IMR-90 (cell line): ENCODE results near the gene COG4. TPM values are rescaled to one million over a fixed set of nuclear protein-coding genes. Genes with fewer than 3 reads are reported as not detected.

Experiments
- ATAC-seq: fragments of 200-7000 bp; cut with Tn5 transposase; 2 replicates; pipeline ENCODE4 v1.9.1; 2020; ENCODE audit warnings: low read depth, mild to moderate bottlenecking, moderate library complexity
- BruUV-seq: library from RNA; stranded (reverse); fragments of 400-500 nt; replicated peaks from 2 replicates; lab custom pipeline; 2021; lab: Mats Ljungman, UMichigan
- CTCF ChIA-PET: fragments of 300-600 bp; formaldehyde crosslinking; extraction: SDS; loops from one replicate; lab custom pipeline; 2021; ENCODE audit warnings: antibody characterized with exemption; lab: Yijun Ruan, JAX
- POLR2A ChIA-PET: fragments of 300-600 bp; sonication (Branson Sonifier 250); formaldehyde crosslinking; loops from one replicate; lab custom pipeline; 2022; ENCODE audit warnings: antibody characterized with exemption; ENCODE audit not compliant: unreplicated experiment; lab: Charles Lee
- DNase-seq: peaks from one replicate; pipeline ENCODE4 v3.0.0; 2013
- H2AFZ ChIP-seq: replicated peaks from 2 replicates; pipeline ENCODE3; 2013; ENCODE audit warnings: low read length, mild to moderate bottlenecking; ENCODE audit not compliant: poor library complexity
- H2AK5ac ChIP-seq: 2 replicates; pipeline ENCODE4 v1.6.1; 2013; ENCODE audit warnings: low read depth, low read length, inconsistent platforms
- H2AK9ac ChIP-seq: replicated peaks from 2 replicates; pipeline ENCODE3; 2013; ENCODE audit warnings: mild to moderate bottlenecking, low read depth, low read length, moderate library complexity; ENCODE audit not compliant: poor library complexity
- H2BK120ac ChIP-seq: 2 replicates; pipeline ENCODE4 v1.6.1; 2013; ENCODE audit warnings: low read depth, low read length, inconsistent platforms
- H2BK15ac ChIP-seq: 3 replicates; pipeline ENCODE4 v1.6.1; 2013; ENCODE audit warnings: low read depth, low read length, inconsistent platforms
- H2BK20ac ChIP-seq: 2 replicates; pipeline ENCODE4 v1.6.1; 2013; ENCODE audit warnings: low read depth, mild to moderate bottlenecking, inconsistent platforms, low read length, moderate library complexity
- H2BK5ac ChIP-seq: 2 replicates; pipeline ENCODE4 v1.6.1; 2013; ENCODE audit warnings: mild to moderate bottlenecking, low read depth, low read length, inconsistent platforms; ENCODE audit not compliant: poor library complexity, severe bottlenecking
- H3K14ac ChIP-seq: replicated peaks from 2 replicates; pipeline ENCODE4 v1.6.1; 2013; ENCODE audit warnings: low read depth, low read length, inconsistent platforms
- H3K18ac ChIP-seq: 2 replicates; pipeline ENCODE4 v1.6.1; 2013; ENCODE audit warnings: low read depth, low read length, control low read depth
- H3K23ac ChIP-seq: 2 replicates; pipeline ENCODE4 v1.6.1; 2013; ENCODE audit warnings: low read depth, low read length, inconsistent platforms
- H3K27ac ChIP-seq: 2 replicates; pipeline ENCODE4 v1.5.1; 2013; ENCODE audit warnings: mild to moderate bottlenecking, control low read depth, low read length; ENCODE audit not compliant: insufficient read depth
- H3K27me3 ChIP-seq: 2 replicates; pipeline ENCODE4 v1.6.1; 2013; ENCODE audit warnings: low read length; ENCODE audit not compliant: control insufficient read depth, insufficient read depth
- H3K36me3 ChIP-seq: 2 replicates; pipeline ENCODE4 v1.6.1; 2013; ENCODE audit warnings: low read length, mixed read lengths; ENCODE audit not compliant: control insufficient read depth, insufficient read depth
- H3K4ac ChIP-seq: 2 replicates; pipeline ENCODE4 v1.6.1; 2013; ENCODE audit warnings: low read depth, low read length, inconsistent platforms
- H3K4me1 ChIP-seq: 2 replicates; pipeline ENCODE4 v1.6.1; 2013; ENCODE audit warnings: low read length, mixed read lengths; ENCODE audit not compliant: control insufficient read depth, insufficient read depth
- H3K4me2 ChIP-seq: 2 replicates; pipeline ENCODE4 v1.6.1; 2013; ENCODE audit warnings: low read depth, mild to moderate bottlenecking, control low read depth, low read length, moderate library complexity
- H3K4me3 ChIP-seq: 2 replicates; pipeline ENCODE4 v1.5.1; 2013; ENCODE audit warnings: low read depth, mild to moderate bottlenecking, control low read depth, low read length, moderate library complexity; ENCODE audit not compliant: insufficient read depth
- H3K56ac ChIP-seq: 2 replicates; pipeline ENCODE4 v1.6.1; 2013; ENCODE audit warnings: low read length, inconsistent platforms; ENCODE audit not compliant: insufficient read depth; ENCODE audit errors: extremely low read depth
- H3K79me1 ChIP-seq, 2 experiments: 2 replicates each; pipeline ENCODE4 v1.6.1; 2013; ENCODE audit warnings: low read length in 2 of 2, inconsistent platforms in 1 of 2, low read depth in 1 of 2
- H3K9ac ChIP-seq: 2 replicates; pipeline ENCODE4 v1.6.1; 2013; ENCODE audit warnings: low read depth, low read length, control low read depth
- H3K9me1 ChIP-seq: 2 replicates; pipeline ENCODE4 v1.6.1; 2013; ENCODE audit warnings: low read length, inconsistent platforms; ENCODE audit not compliant: insufficient read depth
- H3K9me3 ChIP-seq: 2 replicates; pipeline ENCODE4 v1.6.1; 2013; ENCODE audit warnings: low read length; ENCODE audit not compliant: control insufficient read depth, insufficient read depth
- H4K20me1 ChIP-seq: 2 replicates; pipeline ENCODE4 v1.6.1; 2013; ENCODE audit warnings: low read length, inconsistent platforms; ENCODE audit not compliant: insufficient read depth
- H4K5ac ChIP-seq: 2 replicates; pipeline ENCODE4 v1.6.1; 2013; ENCODE audit warnings: mild to moderate bottlenecking, low read depth, low read length, control low read depth
- H4K8ac ChIP-seq, 2 experiments: 2 replicates each; pipeline ENCODE4 v1.6.1; 2013; ENCODE audit warnings: low read depth in 2 of 2, low read length in 2 of 2, control low read depth in 1 of 2, inconsistent platforms in 1 of 2
- H4K91ac ChIP-seq: 2 replicates; pipeline ENCODE4 v1.6.1; 2013; ENCODE audit warnings: low read depth, low read length, inconsistent platforms; ENCODE audit not compliant: insufficient read depth
- CEBPB ChIP-seq: IDR thresholded peaks from 2 replicates; pipeline ENCODE4 v1.6.1; 2012; ENCODE audit warnings: low read depth, low read length, improper control_type of control experiment
- CTCF ChIP-seq: conservative IDR thresholded peaks from 2 replicates; pipeline ENCODE4 v1.5.1; 2012; ENCODE audit warnings: mild to moderate bottlenecking, low read depth, low read length, improper control_type of control experiment
- ELK1 ChIP-seq: fragments of 150-350 bp; IDR thresholded peaks from 2 replicates; pipeline ENCODE4 v1.6.1; 2016; ENCODE audit warnings: low read depth, mild to moderate bottlenecking, low read length, moderate library complexity, borderline replicate concordance
- MAFK ChIP-seq: IDR thresholded peaks from 2 replicates; pipeline ENCODE4 v1.6.1; 2012; ENCODE audit warnings: low read depth, low read length, improper control_type of control experiment
- MXI1 ChIP-seq: IDR thresholded peaks from 2 replicates; pipeline ENCODE4 v1.6.1; 2012; ENCODE audit warnings: low read depth, mild to moderate bottlenecking, low read length, moderate library complexity, borderline replicate concordance
- USF2 ChIP-seq: fragments of 150-350 bp; IDR thresholded peaks from 2 replicates; pipeline ENCODE4 v1.6.1; 2017; ENCODE audit warnings: mild to moderate bottlenecking, antibody characterized with exemption, low read length, low read depth
- WGBS, 2 experiments: methylation state at CpG; one replicate each; pipeline versions ENCODE4 v1.1.5 to v1.1.7; 2013; ENCODE audit warnings: missing lambda C conversion rate in 2 of 2; ENCODE audit not compliant: insufficient read length in 1 of 2; ENCODE audit errors: extremely low coverage in 2 of 2; 5-methylcytosine and 5-hydroxymethylcytosine counted together
- dilution Hi-C: fragments of 300-500 bp; cut with HindIII; formaldehyde crosslinking; loops from one replicate; pipeline ENCODE4 v1.14.3; 2018; ENCODE audit warnings: low sequenced_read_pairs; ENCODE audit not compliant: unreplicated experiment
- in situ Hi-C: fragments of 300-500 bp; cut with MboI; formaldehyde crosslinking; loops from 3 replicates; pipeline ENCODE4 v1.14.3; 2019; ENCODE audit warnings: low sequenced_read_pairs, inconsistent platforms, mixed read lengths
- intact Hi-C: fragments of 100-400 bp; cut with micrococcal nuclease; formaldehyde crosslinking; loops from 2 replicates; pipeline ENCODE4 v1.10.0; 2022
- polyA plus RNA-seq, 3 experiments: library from polyadenylated mRNA; depleted of rRNA; stranded (reverse); fragments of >200 nt; gene quantifications; 2 replicates each; pipeline ENCODE4 v1.2.3, GENCODE V29; 2012; ENCODE audit warnings: low replicate concordance in 1 of 3
- total RNA-seq: library from RNA; depleted of rRNA; stranded (reverse); fragments of >200 nt; gene quantifications from 2 replicates; pipeline ENCODE4 v1.2.3, GENCODE V29; 2012

COG4 gene
- total and polyA plus RNA-seq, 2 of the 4 experiments (the other 2 are of a cell fraction), result 47.5 to 96.1 TPM

- H3K4ac ChIP-seq, result no peak overlapping the region
- no peak overlapping the region for H4K5ac ChIP-seq
- H2BK20ac ChIP-seq, result no peak overlapping the region
- H4K91ac ChIP-seq, result no peak overlapping the region
- no peaks in the 10 kb centered on the region for H3K9me3 ChIP-seq
- ATAC-seq, result no peak
- H4K8ac ChIP-seq, result no peak overlapping the region
- no peak overlapping the region for H2AK5ac ChIP-seq
- no peak overlapping the region for H2BK120ac ChIP-seq
- dilution Hi-C loops (no loop called here), intact Hi-C loops (no loop called here), in situ Hi-C loops (no loop called here)
- peaks cover 80% of the 10 kb centered on the region for H3K36me3 ChIP-seq
- H3K27me3 ChIP-seq, result no peaks in the 10 kb centered on the region
- H3K18ac ChIP-seq, result no peak overlapping the region
- H3K23ac ChIP-seq, result no peak overlapping the region
- H3K4me2 ChIP-seq, result no peak overlapping the region
- H3K9me1 ChIP-seq, result peaks cover 10% of the 10 kb centered on the region
- ChIA-PET POLR2A (no interaction called here), CTCF (interaction anchor here (0.7 kb wide), 1 partner anchor 11 kb away, joined by 3 read pairs; no protein-coding TSS in a partner anchor)
- no peak overlapping the region for H3K27ac ChIP-seq
- H2AFZ ChIP-seq, result no peak overlapping the region
- H3K9ac ChIP-seq, result no peak overlapping the region
- peaks cover 31 to 79% of the 10 kb centered on the region in 2 experiments for H3K79me1 ChIP-seq
- H2AK9ac ChIP-seq, result no peak overlapping the region
- no peak overlapping the region for H2BK5ac ChIP-seq
- no peaks in the 10 kb centered on the region; the same call in 1 of the 2 replicates for H3K4me1 ChIP-seq
- H3K56ac ChIP-seq, result no peak overlapping the region
- BruUV-seq, result no TSS peak
- TF ChIP-seq MAFK, result no peak
- TF ChIP-seq MXI1, result no peak
- no peak for TF ChIP-seq ELK1
- TF ChIP-seq CEBPB, result no peak
- TF ChIP-seq CTCF, result no peak
- TF ChIP-seq USF2, result no peak
- DNase-seq, result no peak
- H3K4me3 ChIP-seq, result no peak overlapping the region
- no CpG with 5 or more reads among the region's 4 CpGs for WGBS, 2 experiments
- peaks cover 26% of the 10 kb centered on the region for H4K20me1 ChIP-seq
- no peak overlapping the region for H3K14ac ChIP-seq
- H2BK15ac ChIP-seq, result no peak overlapping the region
These were observed 41.7 kb upstream of the COG4 start for GRCh38 chr16:70565053-70565452.
